HCT116 (cell line): ENCODE data around the gene ART1. TPM values are rescaled to one million over a fixed set of nuclear protein-coding genes. Genes with fewer than 3 reads are reported as not detected.

ENCODE experiments used
- ATAC-seq: fragments of 200-7000 bp; cut with Tn5 transposase; 2 replicates; pipeline ENCODE4 v1.9.1; 2020; ENCODE audit warnings: mild to moderate bottlenecking, moderate library complexity
- BruUV-seq: library from RNA; stranded (reverse); fragments of 400-500 nt; replicated peaks from 2 replicates; lab custom pipeline; 2021; lab: Mats Ljungman, UMichigan
- CTCF ChIA-PET: fragments of 300-600 bp; sonication (Branson Sonifier 250); formaldehyde crosslinking; loops from one replicate; lab custom pipeline; 2021; ENCODE audit warnings: antibody characterized with exemption; lab: Charles Lee
- POLR2A ChIA-PET: fragments of 300-600, 350-600 bp; sonication (Branson Sonifier 250); formaldehyde crosslinking; loops from one replicate; lab custom pipeline; 2021; ENCODE audit warnings: antibody characterized with exemption; lab: Charles Lee
- RAD21 ChIA-PET, 2 experiments: fragments of 300-600 bp; sonication (Branson Sonifier 250); formaldehyde crosslinking; loops; one replicate each; lab custom pipeline; 2023; ENCODE audit warnings: low total read pairs in 2 of 2; ENCODE audit not compliant: uncharacterized antibody in 2 of 2, unreplicated experiment in 2 of 2, low non-redundant PET in 1 of 2; lab: Charles Lee
- DNase-seq: peaks from one replicate; pipeline ENCODE4 v3.0.0-alpha.2; 2010; ENCODE audit warnings: low read depth, low spot score
- H2AFZ ChIP-seq: fragments of 200-600 bp; shearing (Covaris generic), sonication (generic); 2 replicates; pipeline ENCODE4 v1.6.1; 2017; ENCODE audit warnings: low read depth, mixed run types, mixed read lengths, antibody characterized with exemption, low read length; ENCODE audit not compliant: poor library complexity, severe bottlenecking
- H3K27ac ChIP-seq: 2 replicates; pipeline ENCODE4 v1.5.1; 2012; ENCODE audit warnings: low read depth, low read length
- H3K27me3 ChIP-seq: fragments of 200-600 bp; sonication (generic); 2 replicates; pipeline ENCODE4 v1.6.1; 2016; ENCODE audit warnings: mixed run types, low read length, mixed read lengths; ENCODE audit not compliant: insufficient read depth
- H3K36me3 ChIP-seq, 2 experiments: fragments of 200-500 bp in 1 of 2; fragments of 200-600 bp in 1 of 2; sonication (Bioruptor generic) in 1 of 2; sonication (generic) in 1 of 2; 2 replicates each; pipeline versions ENCODE4 v1.5.1 to v1.6.1; 2014 to 2016; ENCODE audit warnings: low read length in 2 of 2, inconsistent platforms in 1 of 2, mixed read lengths in 1 of 2, mixed run types in 1 of 2; ENCODE audit not compliant: insufficient read depth in 2 of 2, control insufficient read depth in 1 of 2
- H3K4me1 ChIP-seq, 2 experiments: fragments of 200-600 bp in 1 of 2; sonication (generic) in 1 of 2; 2 replicates each; pipeline versions ENCODE4 v1.5.1 to v1.6.1; 2012 to 2017; ENCODE audit warnings: low read length in 2 of 2, inconsistent platforms in 1 of 2, mild to moderate bottlenecking in 1 of 2, mixed read lengths in 1 of 2, mixed run types in 1 of 2, moderate library complexity in 1 of 2; ENCODE audit not compliant: insufficient read depth in 2 of 2, control insufficient read depth in 1 of 2
- H3K4me2 ChIP-seq: fragments of 200-600 bp; sonication (generic); 2 replicates; pipeline ENCODE4 v1.6.1; 2017; ENCODE audit warnings: mixed run types, low read length, mixed read lengths
- H3K4me3 ChIP-seq, 2 experiments: fragments of 200-600 bp in 1 of 2; sonication (generic) in 1 of 2; replicated peaks in 1 of 2; 2 replicates each; pipeline ENCODE4 v1.5.1; 2011 to 2016; ENCODE audit warnings: low read length in 2 of 2, control low read depth in 1 of 2, low read depth in 1 of 2, mild to moderate bottlenecking in 1 of 2, mixed read lengths in 1 of 2, mixed run types in 1 of 2
- H3K79me2 ChIP-seq: fragments of 200-600 bp; sonication (generic); 2 replicates; pipeline ENCODE4 v1.6.1; 2017; ENCODE audit warnings: mild to moderate bottlenecking, mixed run types, low read length, moderate library complexity, mixed read lengths; ENCODE audit not compliant: insufficient read depth
- H3K9ac ChIP-seq: fragments of 200-600 bp; sonication (generic); 2 replicates; pipeline ENCODE4 v1.6.1; 2016; ENCODE audit warnings: low read length, mixed read lengths
- H3K9me2 ChIP-seq: fragments of 200-600 bp; sonication (generic), shearing (Covaris generic); 2 replicates; pipeline ENCODE4 v1.6.1; 2017; ENCODE audit warnings: mixed run types, mild to moderate bottlenecking, moderate library complexity; ENCODE audit not compliant: insufficient read depth
- H3K9me3 ChIP-seq, 2 experiments: fragments of 200-500 bp in 1 of 2; fragments of 200-600 bp in 1 of 2; sonication (Bioruptor generic) in 1 of 2; sonication (generic) in 1 of 2; 2 replicates each; pipeline ENCODE4 v1.6.1; 2014 to 2017; ENCODE audit warnings: low read length in 2 of 2, mixed read lengths in 2 of 2, inconsistent platforms in 1 of 2, low read depth in 1 of 2, mild to moderate bottlenecking in 1 of 2, mixed run types in 1 of 2, moderate library complexity in 1 of 2; ENCODE audit not compliant: control insufficient read depth in 1 of 2, insufficient read depth in 1 of 2
- H4K20me1 ChIP-seq: fragments of 200-600 bp; sonication (generic), shearing (Covaris generic); 2 replicates; pipeline ENCODE4 v1.6.1; 2017; ENCODE audit warnings: mixed run types, mild to moderate bottlenecking, moderate library complexity; ENCODE audit not compliant: insufficient read depth
- EGR1 ChIP-seq: IDR thresholded peaks from 2 replicates; pipeline ENCODE4 v1.6.1; 2012; ENCODE audit warnings: low read depth
- EZH2 ChIP-seq: fragments of 200-600 bp; sonication (generic); IDR thresholded peaks from 2 replicates; pipeline ENCODE4 v1.6.1; 2017; ENCODE audit warnings: antibody characterized with exemption, mixed run types
- EZH2phosphoT487 ChIP-seq: fragments of 200-600 bp; IDR thresholded peaks from 2 replicates; pipeline ENCODE4 v1.6.1; 2018; ENCODE audit warnings: antibody characterized with exemption, borderline replicate concordance
- FOSL1 ChIP-seq: IDR thresholded peaks from 2 replicates; pipeline ENCODE4 v1.6.1; 2012; ENCODE audit warnings: low read depth
- JUND ChIP-seq: IDR thresholded peaks from 2 replicates; pipeline ENCODE4 v1.6.1; 2012
- SP1 ChIP-seq: IDR thresholded peaks from 2 replicates; pipeline ENCODE4 v1.6.1; 2012; ENCODE audit warnings: low read depth
- SRF ChIP-seq: IDR thresholded peaks from 2 replicates; pipeline ENCODE4 v1.6.1; 2012; ENCODE audit warnings: low read depth
- TCF7L2 ChIP-seq: IDR thresholded peaks from 2 replicates; pipeline ENCODE4 v1.7.0; 2011; ENCODE audit warnings: borderline replicate concordance, inconsistent platforms; ENCODE audit not compliant: insufficient read depth, insufficient read length; ENCODE audit errors: extremely low read depth
- YY1 ChIP-seq: IDR thresholded peaks from 2 replicates; pipeline ENCODE4 v1.6.1; 2011; ENCODE audit warnings: low read length, low read depth, moderate library complexity, mild to moderate bottlenecking; ENCODE audit not compliant: insufficient replicate concordance; ENCODE audit errors: extremely low read depth
- ZNF274 ChIP-seq: fragments of 200-500 bp; sonication (Bioruptor generic); IDR thresholded peaks from 2 replicates; pipeline ENCODE4 v1.6.1; 2014; ENCODE audit warnings: mild to moderate bottlenecking, low read depth, low read length, inconsistent platforms
- intact Hi-C: fragments of 100-400 bp; cut with micrococcal nuclease; formaldehyde crosslinking; loops from 2 replicates; pipeline ENCODE4 v1.10.0; 2022
- total RNA-seq: library from RNA; stranded (reverse); gene quantifications from one replicate; pipeline ENCODE4 v1.2.1, GENCODE V29; 2021; ENCODE audit not compliant: unreplicated experiment
- TF ChIP-seq, protein P1 (sequence below): IDR thresholded peaks from 2 replicates; pipeline ENCODE4 v1.6.1; 2012
- TF ChIP-seq, protein P2 (sequence below): IDR thresholded peaks from 2 replicates; pipeline ENCODE4 v1.6.1; 2012; ENCODE audit warnings: low read depth
- TF ChIP-seq, protein P3 (sequence below), 3 experiments: fragments of 200-600 bp in 1 of 3; sonication (generic) in 1 of 3; IDR thresholded peaks in 2 of 3; conservative IDR thresholded peaks in 1 of 3; 2 replicates each; pipeline ENCODE4 v1.5.1; 2012 to 2017; ENCODE audit warnings: low read depth in 2 of 3, low read length in 2 of 3, antibody characterized with exemption in 1 of 3, borderline replicate concordance in 1 of 3, control low read depth in 1 of 3, mild to moderate bottlenecking in 1 of 3, mixed read lengths in 1 of 3, mixed run types in 1 of 3, moderate library complexity in 1 of 3; ENCODE audit not compliant: insufficient read depth in 1 of 3

The ART1 gene
- total RNA-seq, 1 experiment from 2014 or later = not detected

DNA sequence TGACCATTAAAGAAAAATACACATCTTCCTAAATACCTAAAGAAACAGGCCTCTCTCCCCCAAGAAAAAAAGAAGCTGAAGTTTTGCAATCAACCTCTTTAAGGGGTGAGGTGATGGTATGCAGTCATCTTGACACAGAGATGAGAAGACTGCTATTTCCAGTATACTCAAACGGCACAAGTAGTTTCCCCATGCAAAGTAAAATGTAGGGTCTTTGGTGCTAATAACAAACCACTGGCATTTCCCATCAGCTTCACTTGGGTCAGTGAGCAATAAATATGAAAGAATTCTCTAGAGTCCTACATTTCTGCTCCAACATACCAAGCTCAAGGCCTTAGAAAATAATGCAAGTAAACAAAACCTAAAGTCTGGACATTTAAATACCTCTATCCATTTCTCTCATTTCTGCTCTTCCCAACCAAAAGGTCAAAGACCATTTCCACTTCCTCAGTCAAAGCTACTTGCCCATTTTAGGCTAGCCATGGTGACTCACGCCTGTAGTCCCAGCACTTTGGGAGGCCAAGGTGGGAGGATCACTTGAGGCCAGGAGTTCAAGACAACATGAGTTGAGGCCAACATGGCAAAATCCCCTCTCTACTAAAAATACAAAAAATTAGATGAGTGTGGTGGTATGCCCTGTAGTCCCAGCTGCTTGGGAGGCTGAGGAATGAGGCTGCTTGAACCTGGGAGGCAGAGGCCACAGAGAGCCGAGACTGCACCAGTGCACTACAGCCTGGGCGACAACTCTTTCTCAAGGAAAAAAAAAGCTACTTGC, 65.7 kb downstream of the ART1 start:
- DNase-seq (no peak), ATAC-seq (no peak)
- POLR2A ChIA-PET = no interaction called here
- Histone ChIP-seq H3K4me2 (no peak overlapping the region), H2AFZ (no peak overlapping the region), H3K27ac (no peak overlapping the region), H3K4me1 (no peaks in the 10 kb centered on the region), H3K9me3 (no peaks in the 10 kb centered on the region), H3K9me2 (no peaks in the 10 kb centered on the region), H3K27me3 (no peaks in the 10 kb centered on the region), H4K20me1 (no peaks in the 10 kb centered on the region), H3K79me2 (peaks cover 61% of the 10 kb centered on the region), H3K9ac (no peak overlapping the region), H3K4me3 (no peak overlapping the region), H3K36me3 (peaks cover 50 to 56% of the 10 kb centered on the region in 2 experiments)
- TF ChIP-seq TCF7L2 (no peak), EZH2phosphoT487 (no peak), SRF (no peak), EZH2 (no peak), EGR1 (no peak), SP1 (no peak), FOSL1 (no peak), YY1 (no peak), JUND (no peak), ZNF274 (no peak)
- TF ChIP-seq, protein P1, sequence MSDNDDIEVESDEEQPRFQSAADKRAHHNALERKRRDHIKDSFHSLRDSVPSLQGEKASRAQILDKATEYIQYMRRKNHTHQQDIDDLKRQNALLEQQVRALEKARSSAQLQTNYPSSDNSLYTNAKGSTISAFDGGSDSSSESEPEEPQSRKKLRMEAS = no peak
- TF ChIP-seq, protein P2, sequence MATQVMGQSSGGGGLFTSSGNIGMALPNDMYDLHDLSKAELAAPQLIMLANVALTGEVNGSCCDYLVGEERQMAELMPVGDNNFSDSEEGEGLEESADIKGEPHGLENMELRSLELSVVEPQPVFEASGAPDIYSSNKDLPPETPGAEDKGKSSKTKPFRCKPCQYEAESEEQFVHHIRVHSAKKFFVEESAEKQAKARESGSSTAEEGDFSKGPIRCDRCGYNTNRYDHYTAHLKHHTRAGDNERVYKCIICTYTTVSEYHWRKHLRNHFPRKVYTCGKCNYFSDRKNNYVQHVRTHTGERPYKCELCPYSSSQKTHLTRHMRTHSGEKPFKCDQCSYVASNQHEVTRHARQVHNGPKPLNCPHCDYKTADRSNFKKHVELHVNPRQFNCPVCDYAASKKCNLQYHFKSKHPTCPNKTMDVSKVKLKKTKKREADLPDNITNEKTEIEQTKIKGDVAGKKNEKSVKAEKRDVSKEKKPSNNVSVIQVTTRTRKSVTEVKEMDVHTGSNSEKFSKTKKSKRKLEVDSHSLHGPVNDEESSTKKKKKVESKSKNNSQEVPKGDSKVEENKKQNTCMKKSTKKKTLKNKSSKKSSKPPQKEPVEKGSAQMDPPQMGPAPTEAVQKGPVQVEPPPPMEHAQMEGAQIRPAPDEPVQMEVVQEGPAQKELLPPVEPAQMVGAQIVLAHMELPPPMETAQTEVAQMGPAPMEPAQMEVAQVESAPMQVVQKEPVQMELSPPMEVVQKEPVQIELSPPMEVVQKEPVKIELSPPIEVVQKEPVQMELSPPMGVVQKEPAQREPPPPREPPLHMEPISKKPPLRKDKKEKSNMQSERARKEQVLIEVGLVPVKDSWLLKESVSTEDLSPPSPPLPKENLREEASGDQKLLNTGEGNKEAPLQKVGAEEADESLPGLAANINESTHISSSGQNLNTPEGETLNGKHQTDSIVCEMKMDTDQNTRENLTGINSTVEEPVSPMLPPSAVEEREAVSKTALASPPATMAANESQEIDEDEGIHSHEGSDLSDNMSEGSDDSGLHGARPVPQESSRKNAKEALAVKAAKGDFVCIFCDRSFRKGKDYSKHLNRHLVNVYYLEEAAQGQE = no peak
- TF ChIP-seq, protein P3, sequence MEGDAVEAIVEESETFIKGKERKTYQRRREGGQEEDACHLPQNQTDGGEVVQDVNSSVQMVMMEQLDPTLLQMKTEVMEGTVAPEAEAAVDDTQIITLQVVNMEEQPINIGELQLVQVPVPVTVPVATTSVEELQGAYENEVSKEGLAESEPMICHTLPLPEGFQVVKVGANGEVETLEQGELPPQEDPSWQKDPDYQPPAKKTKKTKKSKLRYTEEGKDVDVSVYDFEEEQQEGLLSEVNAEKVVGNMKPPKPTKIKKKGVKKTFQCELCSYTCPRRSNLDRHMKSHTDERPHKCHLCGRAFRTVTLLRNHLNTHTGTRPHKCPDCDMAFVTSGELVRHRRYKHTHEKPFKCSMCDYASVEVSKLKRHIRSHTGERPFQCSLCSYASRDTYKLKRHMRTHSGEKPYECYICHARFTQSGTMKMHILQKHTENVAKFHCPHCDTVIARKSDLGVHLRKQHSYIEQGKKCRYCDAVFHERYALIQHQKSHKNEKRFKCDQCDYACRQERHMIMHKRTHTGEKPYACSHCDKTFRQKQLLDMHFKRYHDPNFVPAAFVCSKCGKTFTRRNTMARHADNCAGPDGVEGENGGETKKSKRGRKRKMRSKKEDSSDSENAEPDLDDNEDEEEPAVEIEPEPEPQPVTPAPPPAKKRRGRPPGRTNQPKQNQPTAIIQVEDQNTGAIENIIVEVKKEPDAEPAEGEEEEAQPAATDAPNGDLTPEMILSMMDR (IDR thresholded peaks at IDR 0.05 in 2 of 3, conservative IDR thresholded peaks at IDR 0.05 in 1 of 3; ENCODE audit: borderline replicate concordance in 1 of 3, insufficient read depth in 1 of 3, low read depth in 2 of 3, low read length in 2 of 3) = no peak
- no TSS peak for BruUV-seq
- RAD21 ChIA-PET = no interaction called here
- CTCF ChIA-PET = no interaction called here
- intact Hi-C loops = no loop called here
